SK-N-MC (cell line): ENCODE data around the gene MBIP.

ENCODE experiments used
- EZH2 ChIP-seq: fragments of 200-600 bp; sonication (generic); IDR thresholded peaks from one replicate; pipeline ENCODE4 v1.6.1; 2017; ENCODE audit warnings: antibody characterized with exemption
- POLR2AphosphoS5 ChIP-seq: IDR thresholded peaks from 2 replicates; pipeline ENCODE4 v1.6.1; 2012; ENCODE audit warnings: mild to moderate bottlenecking, low read depth, low read length, borderline replicate concordance

DNA sequence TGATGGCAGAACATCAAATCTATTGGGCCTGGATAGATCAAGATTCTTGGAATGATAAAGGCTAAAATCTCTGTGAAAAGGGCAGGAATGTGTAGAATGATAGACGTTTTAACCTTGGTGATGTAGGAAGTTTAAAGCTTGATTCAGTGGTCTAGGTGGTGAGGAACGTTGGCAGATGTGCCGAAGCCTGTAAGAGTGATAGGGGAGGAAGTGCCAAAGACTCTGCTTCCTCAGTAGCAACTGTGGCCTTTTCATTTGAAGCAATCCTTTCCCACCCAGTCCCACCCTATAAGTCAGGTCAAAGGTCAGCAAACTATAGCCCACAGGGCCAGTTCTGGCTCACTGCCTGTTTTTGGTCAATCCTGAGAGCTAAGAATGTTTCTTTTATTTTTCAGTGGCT is 62.2 kb downstream of the MBIP start:
- no peak for TF ChIP-seq EZH2
- no peak for TF ChIP-seq POLR2AphosphoS5
